Caco-2 (cell line): ENCODE data around the gene ALKAL2. TPM values are rescaled to one million over a fixed set of nuclear protein-coding genes. Genes with fewer than 3 reads are reported as not detected.

ENCODE experiments used
- BruUV-seq: library from RNA; stranded (reverse); fragments of 400-500 nt; replicated peaks from 2 replicates; lab custom pipeline; 2021; lab: Mats Ljungman, UMichigan
- CTCF ChIA-PET: fragments of 300-600 bp; sonication (Branson Sonifier 250); formaldehyde crosslinking; loops from one replicate; lab custom pipeline; 2022; ENCODE audit warnings: antibody characterized with exemption; lab: Charles Lee
- POLR2A ChIA-PET: fragments of 300-600 bp; sonication (Branson Sonifier 250); formaldehyde crosslinking; loops from one replicate; lab custom pipeline; 2022; ENCODE audit warnings: antibody characterized with exemption; lab: Charles Lee
- DNase-seq, 2 experiments: peaks; one replicate each; pipeline versions ENCODE4 v3.0.0 to v3.0.0-alpha.2; 2020 to 2022
- H3K27me3 ChIP-seq: replicated peaks from 2 replicates; pipeline ENCODE4 v1.6.0; 2011; ENCODE audit warnings: low read length; ENCODE audit not compliant: control insufficient read depth, insufficient read depth
- H3K36me3 ChIP-seq: 2 replicates; pipeline ENCODE4 v1.5.1; 2011; ENCODE audit warnings: low read length; ENCODE audit not compliant: control insufficient read depth, insufficient read depth
- H3K4me1 ChIP-seq: fragments of 250-450 bp; sonication (Bioruptor Pico); 2 replicates; pipeline ENCODE4 v1.5.1; 2020; ENCODE audit warnings: mild to moderate bottlenecking
- H3K4me3 ChIP-seq: 2 replicates; pipeline ENCODE4 v1.5.1; 2011; ENCODE audit warnings: low read depth, mild to moderate bottlenecking, control low read depth, low read length
- H3K9me3 ChIP-seq: fragments of 250-450 bp; sonication (Bioruptor Pico); 2 replicates; pipeline ENCODE4 v1.5.1; 2020; ENCODE audit warnings: mild to moderate bottlenecking, moderate library complexity
- H3K27ac Mint-ChIP-seq: one replicate; pipeline ENCODE4 v1.8.0; 2022; ENCODE audit warnings: mixed read lengths; ENCODE audit not compliant: unreplicated experiment
- H3K27me3 Mint-ChIP-seq: one replicate; pipeline ENCODE4 v1.8.0; 2022; ENCODE audit warnings: mixed read lengths; ENCODE audit not compliant: insufficient read depth, unreplicated experiment
- H3K36me3 Mint-ChIP-seq: one replicate; pipeline ENCODE4 v1.8.0; 2022; ENCODE audit warnings: mild to moderate bottlenecking, mixed read lengths; ENCODE audit not compliant: insufficient read depth, unreplicated experiment
- H3K4me1 Mint-ChIP-seq: one replicate; pipeline ENCODE4 v1.8.0; 2022; ENCODE audit warnings: low read depth, mixed read lengths; ENCODE audit not compliant: unreplicated experiment
- H3K4me3 Mint-ChIP-seq: one replicate; pipeline ENCODE4 v1.8.0; 2022; ENCODE audit warnings: mild to moderate bottlenecking, moderate library complexity, mixed read lengths; ENCODE audit not compliant: unreplicated experiment
- H3K9me3 Mint-ChIP-seq: one replicate; pipeline ENCODE4 v1.8.0; 2022; ENCODE audit warnings: mixed read lengths; ENCODE audit not compliant: unreplicated experiment
- intact Hi-C: fragments of 100-400 bp; cut with micrococcal nuclease; formaldehyde crosslinking; loops from one replicate; pipeline ENCODE4 v1.10.0; 2022; ENCODE audit not compliant: unreplicated experiment
- total RNA-seq: library from RNA; stranded (reverse); gene quantifications from 2 replicates; pipeline ENCODE4 v1.2.3, GENCODE V29; 2022
- TF ChIP-seq, protein P1 (sequence below), 2 experiments: fragments of 200-600 bp in 1 of 2; IDR thresholded peaks; 1 replicate in 1 of 2; 2 replicates in 1 of 2; pipeline versions ENCODE4 v1.5.1 to v1.8.0; 2011 to 2022; ENCODE audit warnings: antibody characterized with exemption in 1 of 2, control low read depth in 1 of 2, inconsistent platforms in 1 of 2, low read depth in 1 of 2, low read length in 1 of 2, mild to moderate bottlenecking in 1 of 2, moderate library complexity in 1 of 2; ENCODE audit not compliant: insufficient read depth in 1 of 2, severe bottlenecking in 1 of 2, unreplicated experiment in 1 of 2

ALKAL2 gene
- total RNA-seq, 1 experiment from 2014 or later: not detected

GRCh38 chr2:314561-315336, 26.9 kb upstream of the ALKAL2 start:
- Histone ChIP-seq H3K4me1 (no peaks in the 10 kb centered on the region), H3K36me3 (no peaks in the 10 kb centered on the region), H3K27me3 (no peaks in the 10 kb centered on the region; the same call in 1 of the 2 replicates), H3K9me3 (no peaks in the 10 kb centered on the region), H3K4me3 (no peak overlapping the region)
- TF ChIP-seq, protein P1, sequence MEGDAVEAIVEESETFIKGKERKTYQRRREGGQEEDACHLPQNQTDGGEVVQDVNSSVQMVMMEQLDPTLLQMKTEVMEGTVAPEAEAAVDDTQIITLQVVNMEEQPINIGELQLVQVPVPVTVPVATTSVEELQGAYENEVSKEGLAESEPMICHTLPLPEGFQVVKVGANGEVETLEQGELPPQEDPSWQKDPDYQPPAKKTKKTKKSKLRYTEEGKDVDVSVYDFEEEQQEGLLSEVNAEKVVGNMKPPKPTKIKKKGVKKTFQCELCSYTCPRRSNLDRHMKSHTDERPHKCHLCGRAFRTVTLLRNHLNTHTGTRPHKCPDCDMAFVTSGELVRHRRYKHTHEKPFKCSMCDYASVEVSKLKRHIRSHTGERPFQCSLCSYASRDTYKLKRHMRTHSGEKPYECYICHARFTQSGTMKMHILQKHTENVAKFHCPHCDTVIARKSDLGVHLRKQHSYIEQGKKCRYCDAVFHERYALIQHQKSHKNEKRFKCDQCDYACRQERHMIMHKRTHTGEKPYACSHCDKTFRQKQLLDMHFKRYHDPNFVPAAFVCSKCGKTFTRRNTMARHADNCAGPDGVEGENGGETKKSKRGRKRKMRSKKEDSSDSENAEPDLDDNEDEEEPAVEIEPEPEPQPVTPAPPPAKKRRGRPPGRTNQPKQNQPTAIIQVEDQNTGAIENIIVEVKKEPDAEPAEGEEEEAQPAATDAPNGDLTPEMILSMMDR (IDR thresholded peaks at IDR 0.05; ENCODE audit: insufficient read depth in 1 of 2, low read depth in 1 of 2, low read length in 1 of 2, severe bottlenecking in 1 of 2, unreplicated experiment in 1 of 2): no peak
- ChIA-PET CTCF (no interaction called here), POLR2A (no interaction called here)
- intact Hi-C loops: no loop called here
- no peak overlapping the region for H3K4me3 Mint-ChIP-seq
- H3K27me3 Mint-ChIP-seq: peaks cover 4% of the 10 kb centered on the region
- DNase-seq: no peak
- H3K4me1 Mint-ChIP-seq: no peaks in the 10 kb centered on the region
- H3K36me3 Mint-ChIP-seq: no peaks in the 10 kb centered on the region
- H3K9me3 Mint-ChIP-seq: peaks cover 12% of the 10 kb centered on the region
- no TSS peak for BruUV-seq
- no peak overlapping the region for H3K27ac Mint-ChIP-seq

DNA sequence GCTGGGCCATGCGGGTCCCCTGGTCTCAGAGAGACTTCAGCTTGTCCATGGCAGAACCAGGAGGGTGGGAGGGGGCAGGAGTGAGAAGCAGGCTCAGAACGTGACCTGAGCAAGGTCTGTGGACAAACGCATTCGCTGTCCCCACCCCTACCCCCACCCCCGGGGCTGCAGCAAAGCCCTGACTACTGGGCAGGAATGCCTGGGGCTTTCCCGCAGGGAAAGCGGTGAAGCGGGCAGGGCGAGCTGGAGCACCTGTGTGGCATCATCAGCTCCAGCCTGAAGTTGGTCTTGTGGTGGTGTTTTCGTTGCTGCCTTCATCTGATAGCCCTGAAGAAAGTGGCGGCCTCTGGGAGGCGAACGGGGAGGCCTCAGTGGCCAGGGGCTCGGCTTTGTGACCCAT, 26.1 kb upstream of the ALKAL2 start:
- no peaks in the 10 kb centered on the region for H3K4me1 ChIP-seq
- DNase-seq: no peak
- intact Hi-C loops: no loop called here
- ChIA-PET CTCF (no interaction called here), POLR2A (no interaction called here)
- Mint-ChIP-seq H3K9me3 (peaks cover 8% of the 10 kb centered on the region), H3K27ac (no peak overlapping the region), H3K27me3 (peaks cover 4% of the 10 kb centered on the region), H3K36me3 (no peaks in the 10 kb centered on the region), H3K4me1 (no peaks in the 10 kb centered on the region), H3K4me3 (no peak overlapping the region)
- TF ChIP-seq, protein P1 (IDR thresholded peaks at IDR 0.05; ENCODE audit: insufficient read depth in 1 of 2, low read depth in 1 of 2, low read length in 1 of 2, severe bottlenecking in 1 of 2, unreplicated experiment in 1 of 2): no peak
- no TSS peak for BruUV-seq
- H3K36me3 ChIP-seq: no peaks in the 10 kb centered on the region
- H3K4me3 ChIP-seq: no peak overlapping the region
- no peaks in the 10 kb centered on the region; the same call in 1 of the 2 replicates for H3K27me3 ChIP-seq
- H3K9me3 ChIP-seq: no peaks in the 10 kb centered on the region

DNA sequence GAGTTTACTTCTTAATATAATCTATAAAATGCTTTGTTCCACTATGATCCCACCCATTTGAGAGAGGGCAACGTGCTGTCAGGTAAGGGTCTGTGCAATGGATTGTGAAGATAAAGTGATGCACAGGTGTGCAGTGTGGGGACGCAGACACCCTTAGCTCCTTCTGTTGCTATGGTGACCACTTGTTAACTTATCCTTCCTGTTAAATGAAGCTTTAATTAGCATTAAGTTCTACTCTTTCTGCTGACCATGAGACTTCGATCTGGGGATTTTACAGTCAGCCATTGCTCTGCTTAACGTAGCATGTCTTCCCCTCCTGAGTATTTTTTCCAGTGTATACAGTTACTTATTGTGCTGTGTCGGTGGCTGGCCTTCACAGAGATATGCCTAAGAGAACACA, 23.1 kb upstream of the ALKAL2 start:
- no peak overlapping the region for H3K4me3 ChIP-seq
- TF ChIP-seq, protein P1 (IDR thresholded peaks at IDR 0.05; ENCODE audit: insufficient read depth in 1 of 2, low read depth in 1 of 2, low read length in 1 of 2, severe bottlenecking in 1 of 2, unreplicated experiment in 1 of 2): no peak
- no peak overlapping the region for H3K4me3 Mint-ChIP-seq
- H3K9me3 Mint-ChIP-seq: no peaks in the 10 kb centered on the region
- intact Hi-C loops: no loop called here
- no TSS peak for BruUV-seq
- H3K27me3 ChIP-seq: no peaks in the 10 kb centered on the region; the same call in 1 of the 2 replicates
- ChIA-PET POLR2A (no interaction called here), CTCF (no interaction called here)
- no peaks in the 10 kb centered on the region for H3K4me1 ChIP-seq
- no peaks in the 10 kb centered on the region for H3K36me3 ChIP-seq
- no peak overlapping the region for H3K27ac Mint-ChIP-seq
- H3K36me3 Mint-ChIP-seq: no peaks in the 10 kb centered on the region
- no peaks in the 10 kb centered on the region for H3K9me3 ChIP-seq
- H3K27me3 Mint-ChIP-seq: peaks cover 2% of the 10 kb centered on the region
- no peak for DNase-seq
- H3K4me1 Mint-ChIP-seq: no peaks in the 10 kb centered on the region
